H1 (cell line): ENCODE results near the gene CCSAP. TPM values are rescaled to one million over a fixed set of nuclear protein-coding genes. Genes with fewer than 3 reads are reported as not detected.

ENCODE experiments used
- PHF8 ChIP-seq: fragments of 200-600 bp; sonication (generic); conservative IDR thresholded peaks from 2 replicates; pipeline ENCODE4 v1.7.1; 2012; ENCODE audit warnings: low read depth, mild to moderate bottlenecking, inconsistent platforms, low read length, moderate library complexity
- SRF ChIP-seq: IDR thresholded peaks from 2 replicates; pipeline ENCODE4 v1.6.1; 2011; ENCODE audit warnings: mild to moderate bottlenecking, low read depth, low read length, moderate library complexity
- polyA plus RNA-seq, 7 experiments: library from polyadenylated mRNA; depleted of rRNA in 3 of 7; stranded (reverse) in 5 of 7; unstranded in 2 of 7; fragments of >200 nt in 5 of 7; fragments of 200-250 nt in 2 of 7; gene quantifications; 1 replicate in 5 of 7; 2 replicates in 1 of 7; 4 replicates in 1 of 7; pipeline versions ENCODE4 v1.2.1 to v1.2.3, GENCODE V29; 2011 to 2013; ENCODE audit warnings: missing spikeins in 2 of 7, mixed read lengths in 2 of 7
- total RNA-seq: library from RNA; stranded (reverse); fragmentation: NEBNext Ultra II Directional; extraction: Animal tissue kit (Norgen Biotek cat#: 25700); gene quantifications from 2 replicates; pipeline ENCODE4 v1.2.1, GENCODE V29; 2021

CCSAP gene
- total and polyA plus RNA-seq, 2 of the 8 experiments (the other 6 are each of a cell fraction or from before 2014, with no cell fraction given) = 3.5 to 17.2 TPM

DNA sequence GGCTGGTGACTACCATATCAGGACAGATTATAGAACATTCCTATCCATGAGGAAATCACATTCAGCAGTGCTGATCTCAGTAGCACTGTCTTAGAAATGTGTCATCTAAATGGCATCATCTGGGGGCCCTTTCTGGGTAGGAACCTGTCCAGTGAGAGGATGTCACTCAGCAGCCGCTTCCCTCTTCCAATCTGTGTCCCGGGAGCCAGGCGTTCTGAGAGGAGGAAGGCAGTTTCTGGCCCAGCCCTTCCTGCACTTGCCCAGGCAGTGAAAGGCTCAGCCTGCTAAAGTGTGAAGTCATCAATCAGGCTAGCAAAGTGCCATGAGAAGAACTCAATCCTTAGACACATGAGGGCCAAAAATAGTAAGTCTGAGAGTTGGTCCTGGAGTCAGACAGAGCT, 46.3 kb downstream of the CCSAP start (continued):
- TF ChIP-seq PHF8 (no peak), SRF (no peak)
